NAMALWA (cell line): ENCODE measurements around the gene PPID.
"Not testable (repeated sequence)": the region's sequence is repeated elsewhere in the genome, so short reads cannot be mapped to it uniquely, and the experiment has no call there.

Experiments
- DNase-seq: peaks from one replicate; pipeline ENCODE4 v3.0.0-alpha.2; 2015; ENCODE audit warnings: low spot score

Gene PPID

GRCh38 chr4:158729716-158730559, 6.7 kb upstream of the PPID start:
- DNase-seq, result peak; percentile 82

GRCh38 chr4:158728236-158728635, 5.0 kb upstream of the PPID start:
- DNase-seq, result no peak

- no peak for DNase-seq
Measured at GRCh38 chr4:158726633-158727032, 3.4 kb upstream of the PPID start.

- no peak for DNase-seq
Measured at GRCh38 chr4:158724637-158725036, 1.4 kb upstream of the PPID start.

- peak; percentile 25 for DNase-seq
Measured at GRCh38 chr4:158722291-158722916, 792 bp downstream of the PPID start.

GRCh38 chr4:158721680-158722079, 1.5 kb downstream of the PPID start:
- DNase-seq, result no peak

GRCh38 chr4:158715802-158716201, 7.4 kb downstream of the PPID start:
- no peak for DNase-seq

GRCh38 chr4:158714937-158715336, 8.3 kb downstream of the PPID start:
- no peak for DNase-seq

- not testable (repeated sequence) for DNase-seq
Measured at GRCh38 chr4:158712622-158713021, 10.6 kb downstream of the PPID start.

- DNase-seq, result no peak
Measured at GRCh38 chr4:158710814-158711213, 12.4 kb downstream of the PPID start.

GRCh38 chr4:158704274-158704673, 18.9 kb downstream of the PPID start:
- DNase-seq, result no peak

GRCh38 chr4:158688813-158689212, 34.4 kb downstream of the PPID start:
- no peak for DNase-seq

GRCh38 chr4:158682066-158682465, 41.1 kb downstream of the PPID start:
- no peak for DNase-seq

- no peak for DNase-seq
Measured at GRCh38 chr4:158681629-158682028, 41.6 kb downstream of the PPID start.

GRCh38 chr4:158678767-158679166, 44.4 kb downstream of the PPID start:
- DNase-seq, result no peak

GRCh38 chr4:158676076-158676475, 47.1 kb downstream of the PPID start:
- no peak for DNase-seq

- no peak for DNase-seq
Measured at GRCh38 chr4:158673633-158674032, 49.6 kb downstream of the PPID start.

- DNase-seq, result peak; percentile 100
Measured at GRCh38 chr4:158671915-158672806, 51.0 kb downstream of the PPID start, which contains the start of gene ETFDH. TSS of gene ETFDH (plus strand) at chr4:158672296. CDS start at chr4:158672457, 161 bp downstream.

GRCh38 chr4:158671665-158671914, 51.6 kb downstream of the PPID start, which contains the start of gene C4orf46:
TSS of gene C4orf46 (minus strand) at chr4:158671887. CDS start at chr4:158671801, 86 bp downstream.
- no peak for DNase-seq

GRCh38 chr4:158670975-158671664, 52.1 kb downstream of the PPID start:
- peak; percentile 72 for DNase-seq

- no peak for DNase-seq
Measured at GRCh38 chr4:158669310-158669709, 53.9 kb downstream of the PPID start.

GRCh38 chr4:158667651-158668198, 55.5 kb downstream of the PPID start:
- DNase-seq, result peak; percentile 62
